Activated CD8-positive, alpha-beta memory T cell treated with anti-CD3 and anti-CD28 coated beads, Interleukin-2, amount 50 U/mL, for 4 hours (primary cell): ENCODE data around the gene ITFG2.
"Not testable (repeated sequence)": the region's sequence is repeated elsewhere in the genome, so short reads cannot be mapped to it uniquely, and the experiment has no call there.

Experiments
- DNase-seq: peaks from one replicate; pipeline ENCODE4 v3.0.0-alpha.2; 2020

Gene ITFG2

GRCh38 chr12:2832550-2833127 lies 20.2 kb downstream of the ITFG2 start:
- no peak for DNase-seq

GRCh38 chr12:2833327-2833726 lies 20.9 kb downstream of the ITFG2 start:
- DNase-seq, result no peak

GRCh38 chr12:2833810-2834209 lies 21.3 kb downstream of the ITFG2 start:
- DNase-seq, result no peak

GRCh38 chr12:2834581-2835491 lies 22.4 kb downstream of the ITFG2 start, which contains the start of gene NRIP2:
Gene NRIP2, minus strand, starts transcription at chr12:2835035. Its CDS starts 52 bp downstream, at chr12:2834983.
- no peak for DNase-seq

- no peak for DNase-seq
Observed at GRCh38 chr12:2835691-2836403, 23.4 kb downstream of the ITFG2 start.

GRCh38 chr12:2836574-2836973 lies 24.1 kb downstream of the ITFG2 start:
- DNase-seq, result no peak

- DNase-seq, result no peak
Observed at GRCh38 chr12:2841056-2841650, 28.7 kb downstream of the ITFG2 start.

GRCh38 chr12:2842948-2843347 lies 30.5 kb downstream of the ITFG2 start:
- DNase-seq, result no peak

GRCh38 chr12:2844786-2845185 lies 32.3 kb downstream of the ITFG2 start:
- no peak for DNase-seq

GRCh38 chr12:2845280-2845679 lies 32.8 kb downstream of the ITFG2 start:
- DNase-seq, result no peak

- DNase-seq, result no peak
Observed at GRCh38 chr12:2851931-2852330, 39.5 kb downstream of the ITFG2 start.

- peak; percentile 46 for DNase-seq
Observed at GRCh38 chr12:2853626-2854025, 41.2 kb downstream of the ITFG2 start.

- no peak for DNase-seq
Observed at GRCh38 chr12:2854669-2855453, 42.4 kb downstream of the ITFG2 start.

- no peak for DNase-seq
Observed at GRCh38 chr12:2855546-2855945, 43.1 kb downstream of the ITFG2 start.

GRCh38 chr12:2856051-2856450 lies 43.6 kb downstream of the ITFG2 start:
- no peak for DNase-seq

GRCh38 chr12:2857021-2857431 lies 44.6 kb downstream of the ITFG2 start, which contains the start of gene TEX52:
Gene TEX52, minus strand, starts transcription at chr12:2857039. Its CDS starts 13 bp downstream, at chr12:2857026.
- DNase-seq, result no peak

GRCh38 chr12:2857576-2857975 lies 45.1 kb downstream of the ITFG2 start:
- no peak for DNase-seq

GRCh38 chr12:2858334-2858733 lies 45.9 kb downstream of the ITFG2 start:
- DNase-seq, result no peak

GRCh38 chr12:2858944-2859421 lies 46.5 kb downstream of the ITFG2 start:
- DNase-seq, result no peak

GRCh38 chr12:2860170-2860569 lies 47.7 kb downstream of the ITFG2 start:
- no peak for DNase-seq

GRCh38 chr12:2862876-2863275 lies 50.4 kb downstream of the ITFG2 start:
- DNase-seq, result no peak

- not testable (repeated sequence) for DNase-seq
Observed at GRCh38 chr12:2863402-2863801, 50.9 kb downstream of the ITFG2 start.
